GM19438 (cell line): ENCODE data around the gene CENATAC.
"Not testable (repeated sequence)": the region's sequence is repeated elsewhere in the genome, so short reads cannot be mapped to it uniquely, and the experiment has no call there.

ENCODE experiments used
- ATAC-seq: cut with Tn5 transposase; IDR thresholded peaks from one replicate; pipeline ENCODE4 v1.9.1; 2021; ENCODE audit warnings: low read depth; ENCODE audit not compliant: unreplicated experiment

The CENATAC gene, protein sequence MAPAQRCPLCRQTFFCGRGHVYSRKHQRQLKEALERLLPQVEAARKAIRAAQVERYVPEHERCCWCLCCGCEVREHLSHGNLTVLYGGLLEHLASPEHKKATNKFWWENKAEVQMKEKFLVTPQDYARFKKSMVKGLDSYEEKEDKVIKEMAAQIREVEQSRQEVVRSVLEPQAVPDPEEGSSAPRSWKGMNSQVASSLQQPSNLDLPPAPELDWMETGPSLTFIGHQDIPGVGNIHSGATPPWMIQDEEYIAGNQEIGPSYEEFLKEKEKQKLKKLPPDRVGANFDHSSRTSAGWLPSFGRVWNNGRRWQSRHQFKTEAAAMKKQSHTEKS

GRCh38 chr11:118997627-118998387, at the start of gene CENATAC:
Gene CENATAC (plus strand): TSS chr11:118998138. CDS start chr11:118998198, 60 bp downstream.
- peak; percentile 93 for ATAC-seq

GRCh38 chr11:118953265-118953664, 44.7 kb upstream of the CENATAC start:
- no peak for ATAC-seq

- ATAC-seq, result not testable (repeated sequence)
Observed at GRCh38 chr11:118953976-118954375, 44.0 kb upstream of the CENATAC start.

- no peak for ATAC-seq
Observed at GRCh38 chr11:118956094-118956846, 41.7 kb upstream of the CENATAC start, which contains the start of gene UPK2. Gene UPK2 (plus strand): TSS chr11:118956298. CDS start chr11:118956351, 53 bp downstream.

GRCh38 chr11:118956847-118957469, 41.0 kb upstream of the CENATAC start:
- no peak for ATAC-seq

DNA sequence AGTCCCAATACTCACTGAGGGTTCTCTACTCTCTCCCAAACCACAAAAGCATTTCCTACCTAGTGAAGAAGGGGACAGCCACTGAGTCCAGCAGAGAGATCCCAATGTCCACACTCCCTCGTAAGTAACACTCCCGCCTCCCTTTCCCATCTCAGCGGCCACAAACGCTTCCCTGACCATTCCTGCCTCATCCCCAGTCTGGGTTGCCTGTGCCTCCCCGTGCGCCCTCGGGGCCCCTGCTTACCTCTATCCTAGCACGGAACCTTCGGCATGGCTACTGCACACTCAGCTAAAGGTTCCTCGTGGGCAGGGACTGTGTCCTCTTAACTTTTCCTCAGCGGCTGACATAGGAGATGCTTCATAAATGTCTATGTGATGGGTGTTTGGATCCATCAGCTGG, 40.4 kb upstream of the CENATAC start:
- ATAC-seq, result no peak

GRCh38 chr11:118957968-118958367, 40.0 kb upstream of the CENATAC start:
- ATAC-seq, result no peak

GRCh38 chr11:118958577-118958976, 39.4 kb upstream of the CENATAC start:
- ATAC-seq, result no peak

GRCh38 chr11:118961189-118961588, 36.7 kb upstream of the CENATAC start:
- no peak for ATAC-seq

- no peak for ATAC-seq
Observed at GRCh38 chr11:118961591-118961990, 36.3 kb upstream of the CENATAC start.

DNA sequence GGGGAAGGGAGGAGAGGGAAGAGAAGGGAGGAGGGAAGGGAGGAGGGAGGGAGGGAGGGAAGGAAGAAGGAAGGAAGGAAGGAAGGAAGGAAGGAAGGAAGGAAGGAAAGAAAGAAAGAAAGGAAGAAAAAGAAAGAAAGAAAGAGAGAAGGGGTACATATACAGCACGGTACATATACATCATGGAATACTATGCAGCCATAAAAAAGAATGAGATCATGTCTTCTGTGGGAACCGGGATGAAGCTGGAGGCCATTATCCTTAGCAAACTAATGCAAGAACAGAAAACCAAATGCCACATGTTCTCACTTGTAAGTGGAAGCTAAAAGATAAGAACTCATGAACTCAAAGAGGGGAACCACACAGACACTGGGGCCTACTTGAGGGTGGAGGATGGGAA, 28.4 kb upstream of the CENATAC start:
- ATAC-seq, result not testable (repeated sequence)

GRCh38 chr11:118971646-118972045, 26.3 kb upstream of the CENATAC start, which contains the start of gene FOXR1:
Gene FOXR1 (plus strand): TSS chr11:118971761. CDS start chr11:118971932, 171 bp downstream.
- no peak for ATAC-seq

- no peak for ATAC-seq
Observed at GRCh38 chr11:118973985-118974384, 24.0 kb upstream of the CENATAC start.

DNA sequence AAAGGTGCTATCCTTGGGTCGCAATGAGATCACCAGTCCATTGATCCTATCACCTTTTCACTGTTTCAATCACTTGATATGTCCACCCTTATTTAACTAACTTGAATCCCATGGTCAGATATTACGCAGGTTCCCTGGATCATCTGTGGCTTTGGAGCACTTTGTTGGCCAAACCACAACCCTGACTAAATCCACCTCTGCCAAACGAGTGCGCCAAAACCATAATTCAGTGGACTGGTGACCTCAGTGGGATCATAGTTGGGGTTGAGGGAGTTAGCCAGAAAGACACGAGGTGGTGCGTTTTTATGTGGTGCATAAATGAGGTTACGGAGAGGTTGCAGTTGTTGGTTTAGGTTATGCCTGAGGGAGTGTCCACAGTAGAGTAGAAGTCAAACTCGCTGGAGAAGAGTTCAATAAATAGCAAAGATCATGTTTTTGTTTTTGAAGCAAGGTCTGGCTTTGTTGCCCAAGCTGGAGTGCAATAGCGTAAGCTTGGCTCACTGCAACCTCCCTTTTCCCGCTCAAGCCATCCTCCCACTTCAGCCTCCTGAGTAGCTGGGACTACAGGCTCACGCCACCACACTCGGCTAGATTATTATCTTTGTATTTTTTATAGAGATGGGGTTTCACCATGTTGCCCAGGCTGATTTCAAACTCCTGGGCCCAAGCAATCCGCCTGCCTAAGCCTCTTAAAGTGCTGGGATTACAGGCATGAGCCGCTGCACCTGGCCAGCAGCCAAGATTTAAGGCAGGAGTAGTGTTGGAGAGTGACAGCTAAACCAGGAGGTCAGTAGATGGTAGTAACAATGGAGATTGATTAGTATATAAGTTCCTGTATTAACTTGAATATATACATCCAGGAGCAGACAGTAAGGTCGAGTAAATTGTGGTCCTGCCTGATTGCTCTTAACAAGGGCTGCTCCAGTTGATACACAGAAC, 21.9 kb upstream of the CENATAC start:
- ATAC-seq, result no peak

DNA sequence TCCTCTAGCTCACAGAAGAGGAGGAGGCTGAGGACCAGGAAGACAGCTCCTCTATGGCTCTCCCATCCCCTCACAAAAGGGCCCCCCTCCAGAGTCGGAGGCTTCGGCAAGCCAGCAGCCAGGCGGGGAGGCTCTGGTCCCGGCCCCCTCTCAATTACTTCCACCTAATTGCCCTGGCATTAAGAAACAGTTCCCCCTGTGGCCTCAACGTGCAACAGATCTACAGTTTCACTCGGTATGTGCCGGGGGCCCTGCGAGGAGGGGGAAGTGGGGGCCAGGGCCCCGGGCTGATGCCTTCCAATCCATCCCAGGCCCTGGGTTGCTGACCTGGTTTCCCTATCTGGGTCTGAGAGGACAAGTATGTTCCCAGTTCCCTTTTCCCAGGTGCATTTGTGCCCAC, 18.5 kb upstream of the CENATAC start:
- ATAC-seq, result no peak

DNA sequence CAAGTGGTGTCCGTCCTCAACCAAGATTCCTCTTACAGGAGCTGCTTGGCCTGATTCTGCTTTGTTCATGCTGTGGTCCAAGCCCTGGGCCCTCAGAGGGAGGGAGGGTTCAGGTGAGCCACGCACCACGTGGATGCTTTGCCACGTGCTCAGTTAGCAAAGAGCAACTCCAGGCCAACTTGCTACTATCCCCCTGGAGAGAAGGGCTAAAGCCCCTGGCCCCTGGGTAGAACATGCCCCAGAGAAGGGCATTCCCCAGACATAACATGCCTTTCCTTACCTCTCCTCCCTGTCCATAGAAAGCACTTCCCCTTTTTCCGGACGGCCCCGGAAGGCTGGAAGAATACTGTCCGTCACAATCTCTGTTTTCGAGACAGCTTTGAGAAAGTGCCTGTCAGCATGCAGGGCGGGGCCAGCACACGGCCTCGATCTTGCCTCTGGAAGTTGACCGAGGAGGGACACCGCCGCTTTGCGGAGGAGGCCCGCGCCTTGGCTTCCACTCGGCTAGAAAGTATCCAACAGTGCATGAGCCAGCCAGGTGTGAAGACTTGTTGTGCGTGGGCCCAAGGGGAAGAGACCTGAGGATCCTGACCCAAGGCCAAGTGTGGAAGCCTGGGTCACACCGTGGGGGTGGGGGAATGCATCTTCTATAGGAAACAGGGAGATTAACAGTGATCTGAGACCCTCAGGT, 17.6 kb upstream of the CENATAC start:
- ATAC-seq, result no peak

DNA sequence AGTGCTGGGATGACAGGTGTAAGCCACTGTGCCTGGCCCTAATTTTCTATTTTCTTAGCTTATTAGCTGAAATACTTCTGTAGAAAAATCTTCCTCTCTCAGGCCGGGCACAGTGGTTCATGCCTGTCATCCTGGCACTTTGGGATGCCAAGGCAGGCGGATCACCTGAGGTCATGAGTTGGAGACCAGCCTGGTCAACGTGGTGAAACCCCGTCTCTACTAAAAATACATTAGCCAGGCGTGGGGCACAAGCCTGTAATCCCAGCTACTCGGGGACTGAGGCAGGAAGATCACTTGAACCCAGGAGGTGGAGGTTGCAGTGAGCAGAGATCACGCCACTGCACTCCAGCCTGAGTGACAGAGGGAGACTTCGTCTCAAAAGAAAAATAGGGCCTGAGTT, 13.6 kb upstream of the CENATAC start:
- ATAC-seq, result not testable (repeated sequence)

DNA sequence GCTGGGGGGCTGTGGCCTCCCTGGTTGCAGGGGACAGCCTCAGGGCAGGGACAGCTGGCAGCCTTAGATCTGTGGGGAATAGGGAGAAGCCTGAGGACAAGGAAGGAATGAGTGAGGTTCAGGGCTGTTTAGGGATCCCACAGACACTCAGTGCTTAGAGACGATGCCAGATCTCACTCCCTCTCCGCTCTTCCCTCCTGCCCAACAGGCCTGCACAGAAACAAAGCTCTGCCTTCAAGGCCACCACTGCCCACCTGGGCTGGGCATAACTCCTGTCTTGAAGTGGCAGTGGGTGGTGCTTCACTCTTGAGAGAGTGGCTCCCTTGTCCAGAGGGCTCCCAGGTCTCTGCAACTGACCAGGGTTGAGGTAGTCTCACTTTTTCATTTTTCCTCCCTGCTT, 13.1 kb upstream of the CENATAC start:
- no peak for ATAC-seq

DNA sequence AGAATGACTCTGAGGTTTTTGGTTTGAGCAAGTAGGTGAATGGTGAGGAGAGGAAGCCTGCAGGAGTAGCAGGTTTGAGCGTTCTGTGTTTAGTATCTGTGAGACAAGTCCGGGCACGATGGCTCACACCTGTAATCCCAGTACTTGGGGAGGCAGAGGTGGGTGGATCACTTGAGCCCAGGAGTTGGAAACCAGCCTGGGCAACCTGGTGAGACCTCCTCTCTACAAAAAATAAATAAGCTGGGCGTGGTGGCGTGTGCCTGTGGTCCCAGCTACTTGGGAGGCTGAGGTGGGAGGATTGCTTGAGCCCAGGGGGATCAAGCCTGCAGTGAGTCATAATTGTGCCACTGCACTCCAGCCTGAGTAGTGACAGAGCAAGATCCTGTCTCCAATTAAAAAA, 9.7 kb upstream of the CENATAC start:
- ATAC-seq, result no peak
